ENCODE data around the gene HNRNPU.

HNRNPU gene

GRCh38 chr1:244841273-244841927 is 22.9 kb downstream of the HNRNPU start:
- TF ChIP-seq, protein P1, sequence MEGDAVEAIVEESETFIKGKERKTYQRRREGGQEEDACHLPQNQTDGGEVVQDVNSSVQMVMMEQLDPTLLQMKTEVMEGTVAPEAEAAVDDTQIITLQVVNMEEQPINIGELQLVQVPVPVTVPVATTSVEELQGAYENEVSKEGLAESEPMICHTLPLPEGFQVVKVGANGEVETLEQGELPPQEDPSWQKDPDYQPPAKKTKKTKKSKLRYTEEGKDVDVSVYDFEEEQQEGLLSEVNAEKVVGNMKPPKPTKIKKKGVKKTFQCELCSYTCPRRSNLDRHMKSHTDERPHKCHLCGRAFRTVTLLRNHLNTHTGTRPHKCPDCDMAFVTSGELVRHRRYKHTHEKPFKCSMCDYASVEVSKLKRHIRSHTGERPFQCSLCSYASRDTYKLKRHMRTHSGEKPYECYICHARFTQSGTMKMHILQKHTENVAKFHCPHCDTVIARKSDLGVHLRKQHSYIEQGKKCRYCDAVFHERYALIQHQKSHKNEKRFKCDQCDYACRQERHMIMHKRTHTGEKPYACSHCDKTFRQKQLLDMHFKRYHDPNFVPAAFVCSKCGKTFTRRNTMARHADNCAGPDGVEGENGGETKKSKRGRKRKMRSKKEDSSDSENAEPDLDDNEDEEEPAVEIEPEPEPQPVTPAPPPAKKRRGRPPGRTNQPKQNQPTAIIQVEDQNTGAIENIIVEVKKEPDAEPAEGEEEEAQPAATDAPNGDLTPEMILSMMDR (IDR thresholded peaks at IDR 0.05; ENCODE audit: insufficient read depth, low read depth, low read length, missing control alignments), result no peak
- DNase-seq (ENCODE audit: low read depth), result no peak
- no peak overlapping the region for H3K4me3 ChIP-seq (ENCODE audit: low read length)

GRCh38 chr1:244840219-244840794 is 24.0 kb downstream of the HNRNPU start:
- DNase-seq (ENCODE audit: low read depth), result no peak
- TF ChIP-seq, protein P1 (IDR thresholded peaks at IDR 0.05; ENCODE audit: insufficient read depth, low read depth, low read length, missing control alignments), result no peak
- no peak overlapping the region for H3K4me3 ChIP-seq (ENCODE audit: low read length)

GRCh38 chr1:244839656-244840055 is 24.7 kb downstream of the HNRNPU start:
- no peak for DNase-seq (ENCODE audit: low read depth)
- no peak overlapping the region for H3K4me3 ChIP-seq (ENCODE audit: low read length)
- TF ChIP-seq, protein P1 (IDR thresholded peaks at IDR 0.05; ENCODE audit: insufficient read depth, low read depth, low read length, missing control alignments), result no peak

- H3K4me3 ChIP-seq (ENCODE audit: low read length), result no peak overlapping the region
- TF ChIP-seq, protein P1 (IDR thresholded peaks at IDR 0.05; ENCODE audit: insufficient read depth, low read depth, low read length, missing control alignments), result no peak
- DNase-seq (ENCODE audit: low read depth), result no peak
These were observed 26.6 kb downstream of the HNRNPU start for GRCh38 chr1:244837597-244838258.

DNA sequence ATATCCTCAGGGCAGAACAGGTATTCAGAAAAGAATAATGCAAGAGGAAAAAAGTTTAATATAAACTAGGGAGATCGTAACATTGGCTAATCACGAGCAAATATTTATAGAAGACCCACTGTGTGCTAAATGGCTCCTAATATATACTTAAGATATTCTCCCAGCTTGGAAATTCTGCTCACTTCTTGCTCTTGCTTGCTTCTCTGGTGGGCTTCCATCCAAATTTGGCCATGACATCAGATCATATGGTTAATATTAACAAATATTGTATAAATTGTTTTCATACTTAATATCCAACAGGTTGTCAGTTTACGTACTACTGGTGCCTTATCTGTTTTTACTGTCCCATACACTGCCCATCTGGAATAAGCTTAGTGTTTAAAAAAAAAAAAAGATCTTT is 27.8 kb downstream of the HNRNPU start:
- H3K4me3 ChIP-seq (ENCODE audit: low read length), result peak overlapping the region; percentile 88
- no peak for DNase-seq (ENCODE audit: low read depth)
- TF ChIP-seq, protein P1 (IDR thresholded peaks at IDR 0.05; ENCODE audit: insufficient read depth, low read depth, low read length, missing control alignments), result no peak

DNA sequence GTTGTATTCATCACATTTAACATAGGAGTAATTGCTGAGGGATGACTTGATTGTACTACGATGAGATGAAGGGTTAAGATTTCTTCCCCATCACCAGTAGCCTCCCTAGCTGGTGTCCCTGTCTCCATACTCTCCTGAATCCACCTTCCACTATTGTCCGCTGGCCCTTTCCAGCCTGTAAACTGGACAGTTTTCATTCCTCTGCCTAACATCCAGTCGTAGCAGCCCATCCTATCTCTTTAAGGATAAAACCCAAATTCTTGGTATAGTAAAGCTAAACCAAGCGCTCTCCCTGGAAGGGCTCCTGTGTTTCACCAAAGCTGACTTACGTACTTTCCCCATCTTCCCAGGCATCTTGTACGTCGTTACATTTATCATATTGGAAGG is 28.2 kb downstream of the HNRNPU start:
- H3K4me3 ChIP-seq (ENCODE audit: low read length), result peak overlapping the region; percentile 88
- DNase-seq (ENCODE audit: low read depth), result peak; percentile 34
- TF ChIP-seq, protein P1 (IDR thresholded peaks at IDR 0.05; ENCODE audit: insufficient read depth, low read depth, low read length, missing control alignments), result no peak

Measured in epithelial cell of esophagus (primary cell).